NCI-H2029 treated with DMSO at 0.1 percent for 48 hours (cell line): ENCODE results near the gene MBTPS1.

Experiments used
- DNase-seq: peaks from one replicate; lab custom pipeline; 2025; lab: John Stamatoyannopoulos, UW

The MBTPS1 gene

DNA sequence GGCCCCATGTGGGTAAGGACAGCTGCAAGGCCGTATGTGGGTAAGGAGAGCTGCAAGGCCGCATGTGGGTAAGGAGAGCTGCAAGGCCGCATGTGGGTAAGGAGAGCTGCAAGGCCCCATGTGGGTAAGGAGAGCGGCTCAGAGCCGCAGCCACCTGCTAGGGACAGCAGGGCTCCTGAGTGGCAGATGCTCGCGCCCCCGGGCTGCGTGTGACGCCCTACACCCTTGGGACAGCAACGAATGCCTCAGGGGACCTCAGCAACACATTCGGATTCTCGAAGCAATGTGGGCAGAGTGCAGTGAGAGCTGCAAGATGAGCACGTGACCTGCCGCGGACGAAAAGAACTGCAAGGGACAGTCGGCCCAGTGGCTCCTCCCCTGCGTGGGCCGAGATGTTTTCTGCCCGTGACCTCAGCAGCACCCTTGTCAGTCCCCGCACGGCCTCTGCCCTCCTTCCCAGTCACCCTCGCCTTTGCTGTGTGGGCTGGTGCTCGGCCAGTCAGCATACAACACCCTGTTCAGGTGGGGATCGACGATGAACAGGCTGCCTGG lies 64.6 kb downstream of the MBTPS1 start:
- DNase-seq = no peak

DNA sequence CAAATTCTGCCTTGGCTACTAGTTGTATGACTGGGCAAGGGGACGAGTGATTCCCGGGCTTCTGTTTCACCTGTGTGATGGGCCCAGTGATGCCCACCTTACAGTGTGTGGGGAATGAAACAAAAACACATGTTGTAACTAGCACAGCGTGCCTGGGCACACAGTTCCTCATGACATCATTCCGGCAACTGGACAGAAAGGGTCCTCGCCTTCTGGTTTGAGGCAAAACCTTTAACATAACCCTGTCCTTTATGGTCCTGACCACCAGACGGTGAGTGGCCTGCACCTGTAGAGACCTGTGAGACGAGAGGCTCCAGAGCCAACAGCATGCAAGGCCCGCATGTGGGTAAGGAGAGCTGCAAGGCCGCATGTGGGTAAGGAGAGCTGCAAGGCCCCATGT lies 66.4 kb downstream of the MBTPS1 start:
- no peak for DNase-seq

DNA sequence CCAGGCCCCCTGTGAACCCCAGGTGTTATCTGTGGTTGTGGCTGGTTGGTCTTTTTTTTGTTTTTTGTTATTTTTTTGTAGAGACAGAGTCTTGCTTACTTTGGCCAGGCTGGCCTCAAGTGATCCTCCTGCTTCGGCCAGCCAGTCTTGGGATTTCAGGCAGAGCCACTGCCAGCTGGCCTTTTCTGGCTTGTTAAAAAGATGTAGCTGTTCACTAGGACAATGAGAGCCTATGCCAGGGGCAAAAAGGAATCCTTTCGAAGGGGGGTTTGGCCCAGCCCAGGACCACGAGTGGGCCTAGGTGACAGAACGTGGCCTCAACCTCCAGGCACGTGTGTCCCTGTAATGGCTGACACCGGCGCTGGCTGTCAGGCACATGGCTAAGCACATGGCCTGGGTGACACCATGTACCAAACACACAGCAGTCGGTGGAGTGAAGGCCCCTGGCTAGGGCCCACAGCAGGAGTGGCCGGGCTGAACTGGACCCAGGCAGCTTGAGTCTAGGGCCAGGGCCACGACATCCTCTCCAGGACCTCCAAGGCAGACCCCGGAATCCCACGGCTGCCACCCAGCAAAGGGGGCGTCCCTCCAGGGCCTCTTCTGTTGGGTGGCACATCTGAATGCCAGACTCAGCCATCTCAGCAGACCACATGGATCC lies 67.2 kb downstream of the MBTPS1 start:
- DNase-seq = no peak

DNA sequence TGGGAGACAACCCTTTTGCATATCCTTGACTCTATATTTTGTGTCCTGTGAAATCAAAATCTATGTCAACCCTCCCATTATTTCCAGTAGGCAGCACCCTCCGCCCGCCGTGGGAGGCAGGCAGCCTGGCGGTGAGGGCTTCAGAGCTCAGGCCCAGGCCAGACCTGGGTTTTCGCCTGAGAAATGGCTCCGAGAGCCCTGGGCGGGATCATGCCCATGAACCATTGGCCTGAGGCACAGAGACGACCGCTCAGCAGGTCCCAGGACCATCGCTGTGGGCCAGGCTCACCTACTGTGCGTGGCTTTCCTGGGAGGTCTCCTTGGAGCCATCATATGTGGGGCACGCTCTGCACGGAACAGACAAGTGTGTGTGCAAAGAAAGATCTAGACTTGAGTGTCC lies 67.9 kb downstream of the MBTPS1 start:
- no peak for DNase-seq

DNA sequence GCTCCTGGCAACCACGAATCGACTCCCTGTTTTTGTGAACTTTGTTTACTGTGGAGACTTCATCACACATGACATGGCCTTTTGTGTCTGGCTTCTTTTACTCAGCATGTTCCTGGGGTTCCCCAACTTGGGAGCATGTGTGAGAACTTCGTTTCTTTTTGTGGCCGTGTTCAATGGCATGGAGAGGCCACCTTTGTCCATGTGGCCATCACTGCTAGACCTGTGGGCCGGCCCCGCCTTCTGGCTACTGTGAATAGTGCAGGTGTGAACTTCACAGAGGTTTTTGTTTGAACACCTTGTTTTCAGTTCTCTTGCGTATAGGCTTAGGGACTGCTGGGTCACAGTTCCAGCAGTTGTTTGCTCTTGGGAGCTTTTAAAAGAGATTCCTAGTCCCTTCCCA lies 68.5 kb downstream of the MBTPS1 start:
- no peak for DNase-seq

DNA sequence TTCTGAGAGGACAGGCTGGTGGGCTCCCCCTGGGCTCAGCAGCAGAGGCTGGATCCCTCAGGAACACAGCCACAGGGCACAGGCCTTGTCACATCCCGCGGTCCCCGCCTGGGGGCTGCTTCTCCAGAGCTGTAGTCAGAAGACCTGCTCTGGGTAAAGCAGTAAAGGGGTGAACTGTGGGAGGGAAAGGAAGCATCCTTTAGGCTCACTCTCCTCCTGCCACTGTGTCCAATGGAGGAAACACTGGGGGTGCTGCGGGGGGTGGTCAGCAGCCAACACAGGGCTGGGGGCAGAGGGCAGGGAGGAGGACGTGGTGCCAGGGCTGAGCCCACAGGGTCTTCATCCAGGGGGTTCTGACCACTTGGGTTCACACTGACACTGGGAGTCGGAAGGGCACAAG lies 69.1 kb downstream of the MBTPS1 start:
- DNase-seq = no peak

DNA sequence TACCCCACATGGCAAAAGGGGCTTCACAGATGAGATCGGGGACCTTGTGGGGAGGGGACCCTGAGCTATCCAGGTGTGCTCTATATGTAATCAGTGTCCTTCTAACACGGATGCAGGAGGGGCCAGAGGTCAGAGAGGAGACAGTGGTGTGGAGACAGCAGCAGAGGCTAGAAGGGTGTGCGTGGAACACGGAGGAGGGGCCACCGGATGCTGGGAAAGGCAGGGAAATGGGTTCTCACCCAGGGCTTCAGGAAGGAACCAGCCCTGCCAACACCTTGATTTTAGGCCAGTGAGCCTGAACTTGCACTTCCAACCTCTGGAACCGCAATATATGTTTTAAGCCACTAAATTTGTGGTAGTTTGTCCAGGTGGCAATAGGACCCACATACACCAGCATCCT lies 69.5 kb downstream of the MBTPS1 start:
- no peak for DNase-seq

DNA sequence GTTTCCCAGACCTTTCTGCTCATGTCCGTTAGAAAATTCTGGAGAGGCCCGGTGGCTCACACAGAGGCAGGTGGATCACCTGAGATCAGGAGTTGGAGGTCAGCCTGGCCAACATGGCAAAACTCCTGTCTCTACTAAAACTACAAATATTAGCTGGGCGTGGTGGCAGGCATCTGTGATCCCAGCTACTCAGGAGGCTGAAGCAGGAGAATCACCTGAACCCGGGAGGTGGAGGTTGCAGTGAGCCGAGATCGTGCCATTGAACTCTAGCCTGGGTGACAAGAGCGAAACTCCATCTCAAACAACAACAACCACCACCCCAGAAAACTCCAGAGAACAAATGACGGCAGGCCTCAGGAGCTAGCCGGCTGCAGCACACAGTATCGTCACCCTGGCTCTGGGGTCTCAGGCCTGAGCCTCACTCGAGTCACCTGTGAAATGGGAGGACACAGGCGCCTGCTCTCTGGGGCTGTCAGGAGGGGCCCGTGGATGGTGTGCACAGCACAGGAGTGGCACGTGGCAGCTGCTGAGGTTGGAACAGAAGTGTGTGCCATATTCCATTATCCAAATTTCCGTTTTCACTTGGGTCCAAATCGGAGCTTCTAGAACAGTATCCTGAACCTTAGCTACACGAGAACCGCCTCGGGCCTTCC lies 70.8 kb downstream of the MBTPS1 start:
- DNase-seq = no peak

DNA sequence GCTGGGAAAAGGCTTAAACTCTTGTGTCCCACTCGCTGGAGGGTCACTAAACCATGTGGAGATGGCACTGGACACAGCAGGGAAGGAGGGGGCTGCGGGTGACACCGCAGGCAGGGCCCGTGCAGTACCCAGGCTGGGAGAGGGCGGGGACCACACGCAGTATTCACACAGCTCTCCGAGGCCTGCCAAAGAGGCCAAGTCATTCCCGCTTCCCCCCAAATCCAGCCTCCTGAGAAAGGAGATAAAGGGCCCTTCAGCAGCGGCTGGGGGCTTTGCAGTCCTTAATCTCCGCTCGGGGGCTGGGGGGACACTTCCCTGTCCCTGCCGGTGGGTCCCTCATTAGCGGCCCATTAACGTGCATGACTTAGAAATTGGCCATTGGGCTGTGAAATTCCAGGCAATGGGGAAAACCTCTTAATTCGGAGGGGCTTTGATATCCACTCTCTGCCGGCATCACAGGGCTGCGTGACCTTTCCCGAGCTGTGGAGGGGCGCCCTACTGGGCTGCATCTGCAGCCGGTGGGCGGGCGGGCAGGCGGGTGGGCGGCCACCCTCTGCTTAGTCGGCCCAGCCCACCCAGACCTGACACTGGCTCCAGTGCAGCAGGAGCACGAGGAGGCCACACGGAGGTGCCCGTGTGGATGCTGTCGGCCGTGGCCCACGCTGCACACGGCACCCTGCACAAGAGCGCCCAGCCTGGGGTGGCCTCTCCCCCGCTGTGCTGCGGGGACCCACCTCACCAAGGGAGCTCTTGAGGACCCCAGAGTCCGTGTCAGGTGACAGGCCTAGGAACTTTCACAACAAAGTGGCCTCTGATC lies 71.5 kb downstream of the MBTPS1 start:
- DNase-seq = no peak

DNA sequence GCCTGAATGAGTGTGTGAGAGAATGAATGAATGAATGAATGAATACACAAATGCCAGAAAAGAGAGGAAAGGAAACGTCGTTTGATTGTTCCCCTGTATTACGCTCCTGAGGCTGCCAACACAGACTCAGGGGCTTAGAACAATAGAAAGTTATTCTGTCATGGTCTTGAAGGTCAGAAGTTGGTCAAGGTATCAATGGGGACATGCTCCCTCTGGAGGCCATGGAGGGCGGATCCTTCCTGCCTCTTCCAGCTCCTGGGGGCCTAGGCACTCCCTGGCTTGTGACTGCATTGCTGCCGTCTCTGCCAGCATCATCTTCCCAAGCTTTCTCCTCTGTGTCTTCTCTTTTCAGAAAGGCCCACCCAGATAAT lies 72.6 kb downstream of the MBTPS1 start:
- peak; percentile 0 for DNase-seq

DNA sequence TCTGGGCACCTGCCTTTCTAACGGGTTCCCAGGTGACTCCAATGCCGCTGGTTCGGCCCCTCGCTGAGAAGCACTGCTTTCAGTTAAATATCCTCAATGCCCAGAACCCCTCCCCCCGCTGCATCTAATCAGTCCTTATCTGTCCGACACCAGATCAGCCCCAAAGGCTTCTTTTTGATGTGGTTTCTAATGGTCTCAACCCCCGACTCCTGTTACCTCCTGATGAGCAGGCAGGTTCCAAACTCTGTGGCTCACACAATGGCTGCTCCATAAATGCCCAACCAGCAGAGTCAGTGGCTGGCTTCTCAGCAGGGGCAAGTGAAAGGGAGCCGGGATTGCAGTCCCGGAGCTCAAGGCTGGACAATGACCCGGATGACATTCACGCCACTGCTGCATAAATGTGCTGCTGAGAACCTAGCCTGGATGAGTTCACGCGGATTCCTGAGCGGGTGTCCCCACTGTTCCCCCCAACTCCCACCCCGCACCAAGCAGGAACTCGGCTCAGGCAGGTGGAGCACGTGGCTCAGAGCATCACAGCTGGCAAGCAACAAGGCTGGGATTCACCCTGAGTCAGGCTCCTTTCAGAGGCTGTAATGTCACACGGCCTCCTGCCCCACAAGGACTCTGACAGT lies 73.1 kb downstream of the MBTPS1 start:
- DNase-seq = no peak

DNA sequence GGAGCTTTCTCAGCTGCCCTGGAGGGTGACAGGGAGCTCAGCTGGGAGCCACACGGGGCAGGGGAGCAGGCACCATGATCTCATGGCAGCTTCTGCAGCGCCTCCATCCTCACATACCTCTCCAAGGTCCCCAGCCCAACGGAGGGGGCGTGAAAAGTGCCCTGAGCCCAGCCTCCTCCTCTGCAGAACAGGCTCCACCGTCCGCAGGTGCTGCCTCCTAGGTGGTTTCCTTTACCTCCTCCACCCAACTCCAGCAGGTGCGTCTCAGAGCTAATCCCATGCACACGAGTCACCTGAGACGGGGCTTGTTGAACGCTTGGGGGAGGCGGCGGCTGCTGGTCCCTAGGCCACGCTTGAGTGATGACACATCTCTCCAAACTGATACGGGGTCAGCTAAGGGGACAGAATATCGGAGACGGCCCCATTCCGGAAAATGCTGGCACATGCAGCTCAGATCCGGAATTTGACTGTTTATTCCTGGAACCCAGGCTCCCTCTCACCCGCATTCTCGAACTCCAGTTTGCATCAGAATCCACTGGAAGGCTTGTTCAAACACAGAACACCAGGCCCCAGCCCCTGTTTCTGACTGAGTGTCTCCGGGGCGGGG lies 73.8 kb downstream of the MBTPS1 start:
- DNase-seq = peak; percentile 46

DNA sequence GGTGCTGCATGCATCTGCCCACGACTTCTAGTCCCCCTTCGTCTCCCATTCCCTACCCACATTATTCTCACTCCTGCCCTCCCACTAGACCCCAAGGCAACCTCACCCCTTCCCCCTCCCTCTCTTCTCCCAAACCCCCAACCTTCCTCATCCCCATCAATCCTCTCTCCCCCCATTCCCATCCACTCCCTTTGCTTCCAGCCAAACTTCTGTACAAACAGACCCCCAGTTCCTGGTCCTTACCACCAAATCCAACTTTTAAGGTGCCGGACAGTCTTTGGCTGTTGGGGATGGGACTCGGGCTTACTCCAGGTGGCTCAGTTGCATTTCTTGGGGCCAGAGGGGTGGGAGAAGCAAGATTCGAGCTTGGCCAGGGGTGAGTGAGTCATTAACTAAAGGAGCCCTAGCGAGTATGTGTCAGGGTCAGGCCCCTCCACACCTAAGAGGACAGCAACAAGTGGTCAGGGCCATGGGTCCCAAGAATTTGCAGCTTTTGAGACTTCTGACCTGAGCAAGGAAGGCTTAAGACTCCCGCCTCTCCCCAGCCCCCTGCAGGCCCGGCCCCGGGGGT lies 74.3 kb downstream of the MBTPS1 start, which contains the start of gene SLC38A8:
SLC38A8 (minus strand) TSS at position 488 of the 571 bp plus-strand sequence. CDS start 638 bp downstream, outside the sequence.
- DNase-seq = no peak

DNA sequence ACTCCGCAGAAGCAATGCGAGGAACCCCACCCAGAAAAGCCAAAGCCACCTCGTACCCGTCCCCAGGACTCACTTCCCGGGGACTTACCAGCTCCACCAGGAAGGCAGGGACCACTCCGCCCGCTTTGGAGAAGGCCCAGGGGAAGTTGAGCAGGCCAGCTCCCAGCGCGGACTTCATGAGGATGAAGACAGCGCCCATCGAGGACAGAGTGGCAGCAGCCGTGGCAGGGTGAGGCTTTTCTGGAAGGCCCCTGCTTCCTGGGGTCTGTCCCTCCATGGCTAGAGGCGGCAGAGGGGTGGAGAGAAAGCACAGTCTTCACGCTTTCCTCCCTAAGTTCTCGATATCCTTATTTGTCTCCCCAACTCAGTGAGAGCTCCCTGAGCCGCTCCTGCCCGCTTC lies 74.9 kb downstream of the MBTPS1 start:
- DNase-seq = no peak

DNA sequence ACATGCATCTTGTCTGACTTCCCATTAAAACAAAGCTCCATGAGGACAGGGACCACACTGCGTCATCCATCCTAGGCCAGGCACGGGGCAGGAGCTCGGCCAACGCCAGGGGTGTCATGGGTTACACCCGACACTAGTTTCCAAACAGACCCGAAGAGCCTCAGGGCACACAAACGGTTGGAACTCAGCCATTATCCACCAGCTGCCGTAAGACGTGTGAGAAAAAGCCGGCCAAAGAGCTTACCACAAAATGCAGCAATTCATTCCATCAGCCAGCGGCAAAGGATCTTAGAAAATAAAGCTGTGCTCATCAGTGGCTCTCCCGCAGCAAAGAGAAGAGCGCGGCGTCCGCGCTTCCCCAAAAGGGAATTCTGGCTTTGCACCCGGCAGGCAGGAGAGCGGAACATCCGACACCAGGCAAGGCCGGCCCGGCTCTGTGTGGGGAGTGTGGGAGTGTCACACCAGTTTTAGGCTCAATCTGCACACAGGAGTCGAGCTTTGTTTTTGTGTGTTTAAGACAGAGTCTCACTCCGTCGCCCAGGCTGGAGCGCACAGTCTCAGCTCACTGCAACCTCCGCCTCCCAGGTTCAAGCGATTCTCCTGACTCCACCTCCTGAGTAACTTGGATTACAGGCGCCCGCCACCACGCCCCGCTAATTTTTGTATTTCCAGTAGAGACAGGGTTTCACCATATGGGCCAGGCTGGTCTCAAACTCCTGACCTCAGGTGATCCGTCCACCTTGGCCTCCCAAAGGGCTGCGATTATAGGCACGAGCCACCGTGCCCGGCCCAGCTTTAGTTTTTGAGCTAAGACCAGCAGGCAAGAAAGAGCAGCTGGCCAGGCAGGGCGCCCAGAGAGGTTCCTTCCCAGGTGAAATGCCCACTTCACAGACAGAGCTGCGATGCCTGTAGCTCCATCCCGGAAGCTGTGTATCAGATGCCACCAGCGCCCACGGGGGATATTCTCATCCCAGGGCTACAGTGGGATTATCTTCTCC lies 75.6 kb downstream of the MBTPS1 start:
- DNase-seq = peak; percentile 4

DNA sequence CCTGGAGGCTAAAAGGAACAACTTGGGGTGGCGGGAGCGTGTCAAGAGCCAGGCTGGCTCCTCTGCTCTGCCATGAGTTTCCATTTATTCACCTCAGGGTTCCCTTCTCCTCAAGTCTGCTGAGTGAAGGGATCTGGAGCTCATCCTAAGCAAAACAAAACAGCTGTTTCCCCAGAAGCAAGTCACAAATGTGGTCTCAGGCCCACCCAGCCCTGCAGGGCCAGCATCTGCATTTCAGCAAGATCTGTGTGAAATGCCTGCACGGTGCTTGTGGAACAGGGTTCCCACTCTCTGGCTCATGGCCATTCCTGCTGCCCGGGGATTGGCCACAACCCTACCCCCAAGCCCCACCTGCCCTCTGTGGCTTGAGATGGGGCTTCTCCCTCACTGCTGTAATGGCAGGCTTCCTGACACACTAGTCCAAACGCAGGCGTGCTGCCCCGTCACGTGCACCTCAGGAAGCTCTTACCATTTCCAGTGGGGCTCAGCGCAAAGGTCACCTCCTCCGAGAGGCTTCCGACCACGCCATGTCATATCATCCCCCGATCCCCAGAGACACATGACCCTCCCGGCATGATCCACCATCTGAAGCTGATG lies 76.4 kb downstream of the MBTPS1 start:
- DNase-seq = no peak

DNA sequence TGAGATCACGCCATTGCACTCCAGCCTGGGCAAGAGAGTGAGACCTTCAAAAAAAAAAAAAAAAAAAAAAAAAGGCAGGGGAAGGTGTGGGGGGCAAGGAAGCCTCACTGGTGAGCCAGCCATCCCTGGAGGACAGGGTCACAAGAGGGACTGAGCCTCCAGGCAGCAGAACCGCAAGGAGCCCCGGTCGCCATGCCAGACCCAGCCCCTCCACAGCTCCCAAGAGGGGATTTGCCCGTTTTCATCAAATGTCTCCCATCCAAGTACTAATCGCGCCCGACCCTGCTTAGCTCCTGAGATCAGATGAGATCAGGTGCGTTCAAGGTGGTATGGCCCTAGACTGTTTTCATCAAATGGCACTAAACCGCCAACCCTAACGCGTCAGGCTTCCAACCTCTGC lies 77.0 kb downstream of the MBTPS1 start:
- DNase-seq = no peak

DNA sequence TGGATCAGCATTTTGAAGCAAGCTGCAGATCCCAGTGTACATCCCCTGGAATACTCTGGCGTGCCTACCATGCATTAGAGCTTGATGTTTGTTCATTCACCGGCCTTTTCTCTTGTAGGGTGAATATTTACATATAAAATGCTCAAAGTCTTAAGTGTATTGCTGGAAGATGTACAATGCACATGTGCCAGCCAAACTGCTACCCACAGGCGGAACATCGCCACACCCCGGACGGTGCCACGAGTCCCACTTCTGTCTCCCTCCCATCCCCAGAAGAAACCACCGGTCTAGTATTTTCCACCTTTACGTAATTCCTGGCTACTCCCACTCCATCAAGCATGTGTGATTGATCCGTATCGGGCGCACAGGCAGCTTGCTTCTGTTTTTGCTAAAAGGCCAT lies 78.3 kb downstream of the MBTPS1 start:
- no peak for DNase-seq

DNA sequence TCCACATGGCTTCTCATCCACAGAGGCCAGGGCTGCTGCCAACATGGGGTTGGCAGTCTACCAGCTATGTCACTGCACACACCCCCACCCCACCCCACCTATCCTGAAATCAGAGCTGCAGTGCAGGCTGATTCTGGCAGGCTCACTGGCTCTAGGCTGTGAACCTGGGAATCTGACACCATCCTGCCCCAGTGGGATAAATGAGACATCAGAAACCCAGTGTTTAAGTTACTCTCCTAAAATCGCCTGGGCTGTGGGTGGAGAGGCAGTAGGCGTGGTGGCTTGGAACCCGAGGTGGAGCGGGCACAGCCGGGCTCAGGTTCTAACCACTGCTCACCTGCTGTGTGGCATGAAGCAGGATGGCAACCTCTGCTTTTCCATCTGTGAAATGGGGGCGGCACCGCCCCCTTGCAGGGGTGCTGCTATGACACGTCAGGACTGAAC lies 79.7 kb downstream of the MBTPS1 start:
- DNase-seq = peak; percentile 16

DNA sequence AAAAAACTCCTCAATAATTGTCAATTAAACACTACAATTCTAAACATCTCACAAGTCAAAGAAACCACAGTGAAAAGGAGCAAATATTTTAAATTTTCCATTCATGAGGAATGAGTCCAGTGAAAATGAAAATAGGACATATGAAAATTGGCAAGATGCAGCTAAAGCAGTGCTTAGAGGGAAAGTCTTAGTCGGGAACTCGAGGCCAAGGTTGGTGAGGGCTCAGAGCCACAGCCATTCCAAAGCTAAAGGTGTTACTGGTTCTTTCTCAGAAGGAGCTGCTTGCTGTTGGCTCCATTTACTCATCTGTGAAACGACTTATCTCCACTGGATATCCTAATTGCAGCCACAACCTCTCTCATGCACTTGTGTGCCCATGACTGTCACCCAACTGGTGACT lies 80.6 kb downstream of the MBTPS1 start:
- DNase-seq = no peak
